Mesothelial cell of epicardium (in vitro differentiated cells): ENCODE measurements around the gene DSG2. TPM values are rescaled to one million over a fixed set of nuclear protein-coding genes. Genes with fewer than 3 reads are reported as not detected.

Experiments used
- DNase-seq, 2 experiments: peaks; one replicate each; pipeline ENCODE4 v3.0.0; 2021; ENCODE audit warnings: low spot score in 2 of 2; ENCODE audit not compliant: unreplicated experiment in 2 of 2
- H3K27ac Mint-ChIP-seq: 2 replicates; pipeline ENCODE4 v1.8.0; 2021; ENCODE audit warnings: mixed read lengths
- H3K27me3 Mint-ChIP-seq: 2 replicates; pipeline ENCODE4 v1.8.0; 2021; ENCODE audit warnings: low read depth, mixed read lengths
- H3K36me3 Mint-ChIP-seq: 2 replicates; pipeline ENCODE4 v1.8.0; 2021; ENCODE audit warnings: mixed read lengths
- H3K4me1 Mint-ChIP-seq: 2 replicates; pipeline ENCODE4 v1.8.0; 2021; ENCODE audit warnings: mixed read lengths
- H3K4me3 Mint-ChIP-seq: 2 replicates; pipeline ENCODE4 v1.8.0; 2021; ENCODE audit warnings: mild to moderate bottlenecking, moderate library complexity, mixed read lengths
- H3K9me3 Mint-ChIP-seq: 2 replicates; pipeline ENCODE4 v1.8.0; 2021; ENCODE audit warnings: mixed read lengths
- CTCF ChIP-seq: fragments of 200-600 bp; sonication (generic); IDR thresholded peaks from one replicate; pipeline ENCODE4 v1.5.0; 2021; ENCODE audit warnings: antibody characterized with exemption; ENCODE audit not compliant: unreplicated experiment
- total RNA-seq: library from RNA; stranded (reverse); gene quantifications from 3 replicates; pipeline ENCODE4 v1.2.1, GENCODE V29; 2021

DSG2 gene
- total RNA-seq, 1 donor from 2014 or later, result 98.0 TPM

- no peak overlapping the region for H3K27ac Mint-ChIP-seq
- H3K4me3 Mint-ChIP-seq, result no peak overlapping the region
- no peaks in the 10 kb centered on the region for H3K9me3 Mint-ChIP-seq
- TF ChIP-seq CTCF, result no peak
- no peaks in the 10 kb centered on the region for H3K36me3 Mint-ChIP-seq
- H3K27me3 Mint-ChIP-seq, result no peaks in the 10 kb centered on the region
- no peak for DNase-seq
- H3K4me1 Mint-ChIP-seq, result no peaks in the 10 kb centered on the region
These were observed 76.4 kb downstream of the DSG2 start for GRCh38 chr18:31574359-31574758.

GRCh38 chr18:31575515-31576257 is 77.7 kb downstream of the DSG2 start:
- no peak overlapping the region for H3K27ac Mint-ChIP-seq
- H3K4me3 Mint-ChIP-seq, result no peak overlapping the region
- no peak for TF ChIP-seq CTCF
- no peaks in the 10 kb centered on the region for H3K36me3 Mint-ChIP-seq
- DNase-seq, result no peak
- no peaks in the 10 kb centered on the region for H3K9me3 Mint-ChIP-seq
- H3K27me3 Mint-ChIP-seq, result no peaks in the 10 kb centered on the region
- no peaks in the 10 kb centered on the region for H3K4me1 Mint-ChIP-seq

- H3K27me3 Mint-ChIP-seq, result no peaks in the 10 kb centered on the region
- no peaks in the 10 kb centered on the region for H3K9me3 Mint-ChIP-seq
- H3K27ac Mint-ChIP-seq, result no peak overlapping the region
- no peak for DNase-seq
- H3K4me1 Mint-ChIP-seq, result no peaks in the 10 kb centered on the region
- H3K36me3 Mint-ChIP-seq, result no peaks in the 10 kb centered on the region
- no peak overlapping the region for H3K4me3 Mint-ChIP-seq
- no peak for TF ChIP-seq CTCF
These were observed 78.7 kb downstream of the DSG2 start for GRCh38 chr18:31576670-31577069.

- Mint-ChIP-seq H3K4me3 (no peak overlapping the region), H3K9me3 (no peaks in the 10 kb centered on the region), H3K36me3 (no peaks in the 10 kb centered on the region), H3K27me3 (no peaks in the 10 kb centered on the region), H3K27ac (no peak overlapping the region), H3K4me1 (no peaks in the 10 kb centered on the region)
- no peak for DNase-seq
- TF ChIP-seq CTCF, result no peak
These were observed 79.2 kb downstream of the DSG2 start for GRCh38 chr18:31577195-31577594.

GRCh38 chr18:31578126-31578525 is 80.1 kb downstream of the DSG2 start:
- Mint-ChIP-seq H3K27me3 (no peaks in the 10 kb centered on the region), H3K36me3 (no peaks in the 10 kb centered on the region)
- no peak for TF ChIP-seq CTCF

More at GRCh38 chr18:31578126-31578525, 80.1 kb downstream of the DSG2 start:
- Mint-ChIP-seq H3K4me3 (no peak overlapping the region), H3K9me3 (no peaks in the 10 kb centered on the region), H3K27ac (no peak overlapping the region), H3K4me1 (no peaks in the 10 kb centered on the region)
- DNase-seq, result no peak
